ENCODE results near the gene FAM171A1.

The FAM171A1 gene

DNA sequence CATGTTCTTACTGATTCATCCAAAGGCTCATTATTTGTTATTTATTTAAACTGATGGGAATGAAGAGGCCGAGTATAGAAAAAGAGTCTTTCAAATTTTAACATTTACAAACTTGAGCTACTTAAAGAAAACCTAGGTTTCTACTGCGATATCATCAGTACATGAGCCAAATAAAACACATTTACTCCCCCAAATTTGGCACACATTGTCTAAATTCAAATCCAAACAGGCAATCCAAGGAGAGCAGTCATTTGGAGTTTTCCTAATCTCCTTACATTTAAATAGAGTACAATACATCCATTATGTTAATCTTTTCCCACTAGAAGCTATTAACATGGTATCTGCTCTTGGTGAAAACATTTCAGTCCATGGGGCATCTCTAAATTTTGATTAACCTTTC, 204.8 kb downstream of the FAM171A1 start:
- no peak for DNase-seq

DNA sequence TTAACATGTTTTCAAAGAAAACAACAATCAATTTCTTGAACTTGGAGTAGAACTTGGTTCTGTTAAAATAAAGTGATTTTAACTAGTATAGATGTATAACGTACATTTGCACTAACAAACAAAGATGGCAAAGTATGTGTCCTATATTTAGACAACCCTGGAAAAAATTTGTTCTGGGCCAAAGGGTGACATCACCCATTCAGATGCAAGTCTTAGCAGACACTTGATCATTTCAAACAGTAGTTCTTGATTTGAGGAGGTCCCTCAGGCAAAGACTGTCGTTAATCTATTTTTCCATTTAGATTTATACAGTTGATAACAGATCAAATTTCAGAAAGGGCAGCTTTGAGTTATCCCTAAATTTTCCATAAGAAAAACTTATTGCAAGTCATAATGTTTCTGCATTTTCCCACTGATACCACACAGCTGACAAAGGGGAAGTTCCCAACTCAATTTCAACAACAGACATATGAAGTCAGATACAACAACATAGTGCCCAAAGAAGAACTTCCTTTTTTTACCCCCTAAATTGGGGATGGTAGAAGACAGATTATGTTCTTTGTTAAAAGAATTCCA, 207.7 kb downstream of the FAM171A1 start:
- DNase-seq, result no peak
